Stimulated activated CD4-positive, alpha-beta T cell treated with anti-CD3 and anti-CD28 coated beads, Interleukin-2, amount 100 ng/mL, for 48 hours (primary cell): ENCODE results near the gene AVP.
A peak's percentile ranks its signal among the peaks of the same experiment; 100 is the strongest.
"Not testable (repeated sequence)": the region's sequence is repeated elsewhere in the genome, so short reads cannot be mapped to it uniquely, and the experiment has no call there.

Experiments
- DNase-seq, 2 donors: peaks; one replicate each; pipeline ENCODE4 v3.0.0-alpha.2; 2020

The AVP gene

GRCh38 chr20:3082955-3083952 is 1.3 kb downstream of the AVP start:
- no peak for DNase-seq

DNA sequence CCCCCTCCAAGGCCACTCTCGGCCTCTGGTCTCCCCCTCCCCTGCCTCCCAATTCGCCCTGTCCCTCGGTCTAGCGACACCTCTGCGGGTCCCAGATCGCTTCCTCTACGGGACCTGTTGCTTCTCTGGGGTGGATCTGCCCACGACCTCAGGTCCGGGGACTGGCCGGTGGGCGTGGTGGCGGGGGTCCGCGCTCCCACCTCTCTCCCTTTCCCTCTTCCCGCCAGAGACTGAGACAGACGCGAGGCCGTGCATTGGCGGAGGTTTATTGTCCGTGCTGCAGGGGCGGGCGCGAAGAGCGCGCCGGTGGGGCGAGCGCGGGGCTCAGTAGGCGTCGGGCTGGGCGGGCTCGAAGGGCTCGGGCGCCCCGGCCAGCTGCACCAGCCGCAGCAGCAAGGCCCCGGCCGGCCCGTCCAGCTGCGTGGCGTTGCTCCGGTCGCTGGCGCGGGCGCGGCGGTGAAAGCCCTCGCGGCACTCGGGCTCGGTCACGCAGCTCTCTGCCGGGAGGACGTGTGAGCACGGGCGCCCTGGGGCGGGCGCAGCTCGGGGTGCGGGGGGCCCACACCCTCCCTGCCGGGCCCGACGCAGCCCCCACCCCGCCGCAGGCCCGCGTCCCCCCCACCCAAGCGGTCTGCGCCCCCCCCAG is 2.1 kb downstream of the AVP start:
- DNase-seq = no peak

GRCh38 chr20:3081641-3082040 is 2.9 kb downstream of the AVP start:
- no peak for DNase-seq

- no peak for DNase-seq
Measured at GRCh38 chr20:3080939-3081388, 3.6 kb downstream of the AVP start.

DNA sequence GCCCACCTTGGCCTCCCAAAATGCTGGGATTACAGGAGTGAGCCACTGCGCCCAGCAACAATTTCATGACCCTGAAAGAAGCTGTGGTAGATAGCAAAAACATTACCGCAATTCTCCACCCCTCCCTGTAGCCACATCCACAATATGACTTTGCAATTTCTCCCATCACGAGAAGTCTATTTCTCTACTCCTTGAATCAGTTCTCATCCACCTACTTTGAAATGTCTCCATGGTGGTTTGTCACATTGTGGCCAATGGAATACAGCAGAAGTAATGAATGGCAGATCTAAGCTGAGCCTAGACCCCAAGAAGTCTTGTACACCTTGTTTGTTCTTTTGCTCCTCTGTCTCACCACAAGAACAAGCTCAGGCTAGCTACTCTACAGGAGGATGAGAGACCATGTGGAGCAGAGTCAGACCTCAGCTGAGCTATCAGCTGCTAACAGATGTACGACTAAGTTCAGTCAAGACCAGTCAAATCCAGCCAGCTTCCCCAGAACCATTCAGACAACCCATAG is 6.8 kb downstream of the AVP start:
- DNase-seq = no peak

DNA sequence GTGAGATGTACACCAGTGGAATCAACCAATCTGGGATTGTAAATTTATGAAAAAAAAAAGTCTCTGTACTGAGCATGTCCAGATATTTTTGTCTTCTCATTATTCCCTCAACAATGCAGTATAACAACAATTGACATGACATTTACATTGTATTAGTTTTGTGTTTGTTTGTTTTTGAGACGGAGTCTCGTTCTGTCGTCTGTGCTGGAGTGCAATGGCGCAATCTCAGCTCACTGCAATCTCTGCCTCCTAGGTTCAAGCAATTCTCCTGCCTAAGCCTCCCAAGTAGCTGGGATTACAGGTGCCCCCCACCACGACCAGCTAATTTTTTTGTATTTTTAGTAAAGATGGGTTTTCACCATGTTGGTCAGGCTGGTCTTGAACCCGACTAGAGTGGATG is 9.2 kb downstream of the AVP start:
- DNase-seq = not testable (repeated sequence)

- no peak for DNase-seq
Measured at GRCh38 chr20:3074812-3075211, 9.7 kb downstream of the AVP start.

- DNase-seq = not testable (repeated sequence)
Measured at GRCh38 chr20:3073251-3073643, 11.3 kb downstream of the AVP start.

GRCh38 chr20:3072530-3073250 is 11.8 kb downstream of the AVP start:
- no peak for DNase-seq

DNA sequence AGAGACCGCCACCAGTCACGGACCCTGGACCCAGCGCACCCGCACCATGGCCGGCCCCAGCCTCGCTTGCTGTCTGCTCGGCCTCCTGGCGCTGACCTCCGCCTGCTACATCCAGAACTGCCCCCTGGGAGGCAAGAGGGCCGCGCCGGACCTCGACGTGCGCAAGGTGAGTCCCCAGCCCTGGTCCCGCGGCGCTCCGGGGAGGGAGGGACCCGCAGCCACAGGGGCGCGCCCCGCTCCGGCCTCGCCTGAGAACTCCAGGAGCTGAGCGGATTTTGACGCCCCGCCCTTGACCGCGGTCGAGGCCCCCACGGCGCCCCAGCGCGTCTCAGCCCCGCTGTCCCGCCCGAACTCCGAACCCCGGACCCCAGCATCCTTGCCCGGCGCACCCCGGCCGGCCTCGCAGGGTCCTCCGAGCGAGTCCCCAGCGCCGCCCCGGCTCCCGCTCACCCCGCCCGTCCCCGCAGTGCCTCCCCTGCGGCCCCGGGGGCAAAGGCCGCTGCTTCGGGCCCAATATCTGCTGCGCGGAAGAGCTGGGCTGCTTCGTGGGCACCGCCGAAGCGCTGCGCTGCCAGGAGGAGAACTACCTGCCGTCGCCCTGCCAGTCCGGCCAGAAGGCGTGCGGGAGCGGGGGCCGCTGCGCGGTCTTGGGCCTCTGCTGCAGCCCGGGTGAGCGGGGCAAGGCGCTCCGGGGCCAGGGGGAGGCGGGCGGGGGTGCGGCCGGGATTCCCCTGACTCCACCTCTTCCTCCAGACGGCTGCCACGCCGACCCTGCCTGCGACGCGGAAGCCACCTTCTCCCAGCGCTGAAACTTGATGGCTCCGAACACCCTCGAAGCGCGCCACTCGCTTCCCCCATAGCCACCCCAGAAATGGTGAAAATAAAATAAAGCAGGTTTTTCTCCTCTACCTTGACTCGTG is 12.7 kb downstream of the AVP start, which contains the start of gene OXT:
OXT (plus strand) TSS at position 11 of the 920 bp plus-strand sequence; CDS start at position 47, 36 bp downstream.
- peak; percentile 54 to 58 for DNase-seq

DNA sequence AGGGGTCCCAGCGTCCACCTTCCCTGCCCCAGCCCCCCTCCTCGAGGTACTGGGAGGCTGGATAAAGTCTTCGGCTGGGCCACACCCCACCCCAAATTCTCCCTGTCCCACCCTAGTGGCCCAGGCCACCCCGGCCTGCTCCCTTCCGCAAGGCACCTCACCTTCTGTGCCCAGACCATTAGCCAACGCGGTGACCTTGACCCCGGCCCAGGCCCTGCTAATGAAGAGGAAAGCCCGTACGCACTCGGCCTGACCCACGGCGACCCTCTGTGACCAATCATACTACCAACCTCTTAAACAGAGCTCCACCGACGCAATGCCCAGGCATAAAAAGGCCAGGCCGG is 13.3 kb downstream of the AVP start:
- no peak for DNase-seq

- DNase-seq = no peak
Measured at GRCh38 chr20:3070725-3071124, 13.8 kb downstream of the AVP start.

DNA sequence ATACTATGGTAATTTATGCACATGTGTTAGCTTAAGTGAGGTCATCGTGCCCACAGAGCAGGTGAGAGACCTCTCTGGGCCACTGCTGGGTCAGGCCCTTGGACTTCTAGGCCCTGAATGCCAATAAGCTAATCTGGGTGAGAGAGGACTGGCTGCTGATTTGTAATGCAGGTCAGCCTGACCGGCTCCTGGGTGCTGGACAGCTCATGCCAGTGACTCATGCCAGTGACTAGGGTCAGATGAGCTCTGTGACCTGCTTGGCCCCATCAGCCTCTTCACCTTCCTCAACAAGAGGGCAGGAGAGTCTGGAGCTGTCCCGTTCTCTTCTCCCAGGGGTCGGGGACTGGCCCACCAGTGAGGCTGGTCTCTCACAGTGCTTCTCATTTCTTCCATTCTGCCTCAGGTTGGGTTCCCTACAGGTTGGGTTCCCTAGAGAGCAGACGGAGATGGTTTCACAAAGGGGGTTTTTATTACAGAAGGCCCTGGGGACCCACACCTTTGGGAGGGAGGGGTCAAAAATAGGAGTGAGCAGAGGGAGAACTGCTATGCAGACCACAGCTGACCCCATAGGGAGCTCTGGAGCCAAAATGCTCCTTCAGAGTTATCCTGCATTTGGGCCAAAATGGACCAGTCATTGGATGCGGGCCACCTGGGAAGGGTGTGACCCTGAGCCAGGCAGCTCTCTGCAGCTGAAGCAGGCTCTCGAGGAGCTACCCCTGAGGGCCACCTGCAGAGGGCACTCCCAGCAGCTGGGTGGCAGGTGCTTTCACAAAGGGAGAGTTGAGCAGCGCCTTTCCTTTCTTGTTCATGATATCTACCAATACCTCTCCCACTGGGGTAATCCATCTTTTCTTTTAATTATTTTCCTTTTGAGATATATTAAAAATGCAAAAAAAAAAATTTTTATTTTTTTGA is 15.3 kb downstream of the AVP start:
- DNase-seq = no peak

DNA sequence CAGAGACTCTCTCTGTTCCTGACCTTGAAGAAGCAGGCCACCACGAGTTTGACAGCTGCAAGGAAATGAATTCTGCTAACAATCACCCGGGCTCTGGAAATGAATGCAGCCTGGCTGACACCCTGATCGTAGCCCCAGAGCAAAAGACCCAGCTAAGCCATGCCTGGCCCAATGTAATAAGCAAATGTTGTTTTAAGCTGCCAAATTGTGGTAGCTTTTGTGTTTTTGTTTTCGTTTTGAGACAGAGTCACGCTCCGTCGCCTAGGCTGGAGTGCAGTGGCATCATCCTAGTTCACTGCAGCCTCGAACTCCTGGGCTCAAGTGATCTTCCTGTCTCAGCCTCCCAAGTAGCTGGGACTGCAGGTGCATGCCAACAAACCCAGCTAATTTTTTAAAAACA is 16.4 kb downstream of the AVP start:
- no peak for DNase-seq

DNA sequence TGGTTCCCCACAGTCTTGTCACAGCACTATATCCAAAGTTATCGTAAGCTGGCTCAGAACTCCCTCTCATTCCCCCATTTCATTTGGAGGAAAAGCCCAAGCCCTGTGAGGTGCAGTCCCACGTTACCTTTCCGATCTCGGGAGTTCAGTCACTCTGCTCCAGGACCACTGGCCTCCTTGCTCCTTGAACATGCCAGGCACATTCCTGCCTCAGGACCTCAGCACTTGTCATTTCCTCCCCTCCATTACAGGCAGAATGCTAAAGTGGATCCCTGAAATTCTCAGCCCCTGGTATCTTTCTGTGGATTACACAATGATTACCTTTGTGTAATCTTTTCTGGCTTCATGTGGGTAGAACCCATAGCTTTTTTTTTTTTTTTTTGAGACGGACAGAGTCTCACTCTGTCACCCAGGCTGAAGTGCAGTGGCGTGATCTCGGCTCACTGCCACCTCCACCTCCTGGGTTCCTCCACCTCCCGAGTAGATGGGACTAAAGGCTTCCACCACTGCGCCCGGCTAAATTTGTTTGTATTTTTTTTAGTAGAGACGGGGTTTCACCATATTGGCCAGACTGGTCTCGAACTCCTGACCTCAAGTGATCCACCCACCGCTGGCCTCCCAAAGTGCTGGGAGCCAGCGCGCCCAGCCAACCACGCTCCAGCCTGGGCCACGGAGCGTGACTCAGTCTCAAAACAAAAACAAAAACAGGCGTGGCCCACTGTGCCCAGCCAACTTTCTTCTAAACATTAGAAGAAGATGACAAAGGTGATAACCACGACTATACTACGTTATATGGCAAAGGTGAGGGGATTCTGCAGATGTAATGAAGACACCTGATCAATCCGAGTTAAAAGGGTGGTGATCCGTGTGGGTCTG is 17.1 kb downstream of the AVP start:
- DNase-seq = no peak

GRCh38 chr20:3064119-3064518 is 20.4 kb downstream of the AVP start:
- DNase-seq = not testable (repeated sequence)

DNA sequence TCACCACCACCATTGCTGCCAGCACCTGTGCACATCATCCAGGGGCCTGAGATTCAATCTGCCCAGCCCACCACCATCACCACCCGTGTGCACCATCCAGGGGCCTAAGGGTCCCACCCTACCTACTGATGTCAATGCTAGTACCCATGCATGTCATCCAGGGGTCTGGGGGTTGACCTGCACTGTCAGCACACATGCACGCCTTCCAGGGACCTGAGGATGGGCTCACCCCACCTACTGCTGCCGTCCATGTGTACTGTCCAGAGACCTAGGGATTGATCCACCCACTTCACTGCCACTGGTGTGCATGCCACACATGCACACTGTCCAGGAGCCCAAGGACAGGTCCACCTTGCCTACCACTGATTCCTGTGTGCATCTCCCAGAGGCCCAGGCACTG is 25.0 kb downstream of the AVP start:
- no peak for DNase-seq

- DNase-seq = no peak
Measured at GRCh38 chr20:3051385-3052019, 33.0 kb downstream of the AVP start.
